HG02798 (cell line): ENCODE measurements around the gene BCAR3.
A peak's percentile ranks its signal among the peaks of the same experiment; 100 is the strongest.
"Not testable (repeated sequence)": the region's sequence is repeated elsewhere in the genome, so short reads cannot be mapped to it uniquely, and the experiment has no call there.

Experiments used
- ATAC-seq: cut with Tn5 transposase; IDR thresholded peaks from one replicate; pipeline ENCODE4 v1.9.1; 2021; ENCODE audit warnings: mild to moderate bottlenecking; ENCODE audit not compliant: unreplicated experiment, poor library complexity

BCAR3 gene

DNA sequence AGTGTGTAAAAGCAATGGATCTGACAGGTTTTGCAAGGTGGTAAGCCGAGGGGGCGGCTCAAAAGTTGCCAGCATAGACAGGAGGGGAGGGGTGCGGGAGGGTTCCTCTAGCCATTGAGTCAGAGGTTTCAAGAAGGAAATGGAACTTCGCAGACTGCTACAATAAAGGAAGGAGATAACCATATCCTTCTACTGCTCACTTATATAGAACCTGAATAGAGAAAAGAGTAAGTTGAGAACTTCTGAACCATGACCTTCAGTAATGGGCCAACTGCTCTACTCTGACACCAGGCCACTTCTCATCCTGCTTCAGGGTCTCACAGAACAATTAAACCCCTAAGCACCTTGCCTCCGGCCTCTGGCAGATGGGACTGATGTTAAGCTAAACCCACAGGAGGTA, 26.3 kb upstream of the BCAR3 start:
- ATAC-seq, result peak; percentile 51

DNA sequence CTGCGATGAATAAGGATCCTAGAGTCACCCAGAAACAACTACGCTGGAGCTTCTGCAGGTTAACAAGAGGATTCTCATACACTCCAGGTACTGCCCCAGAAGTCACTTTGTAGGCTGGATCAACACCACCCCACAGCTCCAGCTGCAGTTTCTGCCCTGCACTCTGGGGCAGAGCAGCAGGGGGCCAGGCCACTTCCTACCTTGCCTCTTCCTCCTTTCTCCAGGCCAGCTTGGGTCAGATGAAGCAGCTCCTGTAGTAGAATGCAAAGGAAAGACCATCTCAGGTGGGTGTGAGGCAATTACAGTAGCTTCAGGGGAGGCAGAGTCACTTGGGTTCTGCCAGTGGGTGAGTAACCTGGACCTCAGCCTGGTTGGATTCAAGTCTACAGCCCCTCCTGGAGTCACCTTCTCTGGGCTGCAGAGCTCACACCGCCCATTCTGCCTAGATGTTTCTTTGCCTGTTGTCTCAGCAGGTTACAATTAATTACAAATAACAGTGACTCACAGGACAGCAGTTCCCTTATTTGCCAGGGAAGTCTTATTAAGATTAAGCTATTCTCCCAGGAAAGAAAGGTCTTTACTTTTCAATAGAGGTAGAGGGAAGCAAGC, 24.4 kb upstream of the BCAR3 start:
- no peak for ATAC-seq

DNA sequence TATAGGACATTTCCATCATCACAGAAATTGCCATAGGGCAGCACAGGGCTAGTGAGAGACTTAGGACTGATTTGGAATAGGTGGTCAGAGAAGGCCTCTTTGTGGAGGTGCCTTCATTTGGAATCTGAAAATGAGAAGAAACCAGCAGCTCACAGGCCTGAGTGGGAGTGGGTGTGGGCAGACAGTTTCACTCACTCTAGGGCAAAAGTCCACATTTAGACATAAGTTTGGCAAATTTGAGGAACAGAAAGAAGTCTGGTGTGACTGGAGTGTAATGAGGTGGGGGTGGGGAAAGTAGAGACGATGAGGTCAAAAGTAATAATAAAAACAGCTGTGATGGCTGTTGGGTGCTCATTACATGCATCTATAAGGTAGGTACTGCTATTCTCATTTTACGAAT, 22.4 kb upstream of the BCAR3 start:
- ATAC-seq, result peak; percentile 67

DNA sequence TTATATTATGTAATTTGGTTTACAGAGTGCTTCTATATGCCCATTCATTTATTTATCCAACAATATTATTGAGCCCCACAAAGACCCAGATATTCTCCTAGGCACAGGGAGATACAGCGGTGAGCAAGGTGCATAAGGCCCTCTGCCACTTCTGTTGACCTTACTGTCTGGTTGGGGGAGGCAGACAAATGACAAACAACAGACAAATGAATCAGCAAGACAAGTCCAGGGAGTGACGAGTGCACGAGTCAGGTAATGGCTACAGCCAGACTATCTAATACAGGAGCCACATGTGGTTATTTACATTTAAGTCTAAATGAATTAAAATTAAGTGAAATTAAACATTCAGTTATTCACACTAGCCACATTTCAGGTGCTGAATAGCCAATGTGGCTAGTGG, 22.0 kb upstream of the BCAR3 start:
- ATAC-seq, result peak; percentile 7

DNA sequence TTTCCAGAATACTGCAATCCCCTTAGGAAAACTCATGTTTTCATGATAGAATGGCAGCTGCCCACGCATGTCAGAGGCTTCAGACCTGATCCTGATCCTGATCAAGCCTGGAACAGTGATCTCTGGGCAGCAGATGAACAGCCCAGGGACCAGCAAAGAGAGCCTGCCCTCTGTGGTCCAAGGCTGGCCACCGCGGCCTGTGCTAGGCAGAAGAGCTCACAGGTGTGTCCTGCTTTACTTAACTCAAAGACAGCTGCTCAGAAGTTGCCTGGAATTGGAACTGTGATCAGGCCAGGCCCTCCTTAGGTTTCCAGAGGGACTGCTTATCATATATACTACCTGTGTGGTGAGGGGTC, 21.2 kb upstream of the BCAR3 start:
- ATAC-seq, result no peak

DNA sequence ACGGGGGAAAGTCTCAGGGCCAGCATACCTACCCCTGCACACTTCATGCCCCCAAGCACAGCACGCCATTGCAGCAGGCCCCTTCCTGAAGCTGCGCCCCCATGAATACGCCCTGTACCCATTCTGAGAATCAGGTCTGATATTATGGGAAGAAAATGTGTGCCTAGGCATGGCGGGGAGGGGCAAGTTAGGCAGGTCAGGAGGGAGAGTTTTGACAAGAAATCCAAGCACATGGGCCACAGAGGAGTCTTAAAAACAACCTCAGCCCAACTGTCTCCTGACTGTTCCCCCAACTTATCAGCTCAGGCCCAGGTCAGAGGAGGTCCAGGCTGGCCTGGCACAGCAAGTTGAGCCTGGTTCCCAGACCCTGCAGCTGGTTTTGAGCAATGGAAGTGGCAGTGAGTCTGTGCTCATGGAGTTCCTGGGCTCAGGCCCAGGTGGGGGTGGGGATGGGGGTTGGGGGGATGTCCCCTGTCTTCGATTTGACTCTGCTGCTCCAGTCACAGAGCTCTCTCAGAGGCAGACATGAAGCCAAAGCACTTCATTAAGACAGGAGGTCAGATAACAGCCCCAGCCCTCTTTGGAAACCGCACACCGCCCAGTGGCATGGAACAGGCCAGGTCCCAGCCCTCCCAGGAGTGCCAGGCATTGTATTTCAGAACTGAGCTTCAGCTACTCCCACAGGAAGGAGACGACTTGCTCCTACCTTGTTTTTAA, 20.6 kb upstream of the BCAR3 start:
- ATAC-seq, result peak; percentile 20

DNA sequence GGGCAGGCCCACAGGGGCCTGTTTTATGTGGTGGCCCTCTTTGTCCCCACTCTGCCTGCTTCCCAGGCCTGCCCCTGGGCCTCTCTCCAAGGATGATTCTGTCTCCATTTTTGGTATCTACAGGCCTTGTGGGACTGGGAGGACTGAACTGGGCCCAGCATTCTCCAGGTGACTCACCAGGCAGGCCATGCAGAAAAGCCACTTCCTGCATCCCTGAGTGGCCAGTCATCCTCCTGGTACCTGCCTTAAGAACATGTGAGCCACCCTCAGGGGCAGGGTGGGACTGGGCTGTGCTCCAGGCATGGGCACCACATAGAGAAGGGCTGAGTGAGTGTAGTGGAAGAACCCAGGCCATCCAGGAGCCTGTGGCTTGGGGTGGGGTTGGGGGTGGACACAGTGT, 20.0 kb upstream of the BCAR3 start:
- peak; percentile 24 for ATAC-seq

DNA sequence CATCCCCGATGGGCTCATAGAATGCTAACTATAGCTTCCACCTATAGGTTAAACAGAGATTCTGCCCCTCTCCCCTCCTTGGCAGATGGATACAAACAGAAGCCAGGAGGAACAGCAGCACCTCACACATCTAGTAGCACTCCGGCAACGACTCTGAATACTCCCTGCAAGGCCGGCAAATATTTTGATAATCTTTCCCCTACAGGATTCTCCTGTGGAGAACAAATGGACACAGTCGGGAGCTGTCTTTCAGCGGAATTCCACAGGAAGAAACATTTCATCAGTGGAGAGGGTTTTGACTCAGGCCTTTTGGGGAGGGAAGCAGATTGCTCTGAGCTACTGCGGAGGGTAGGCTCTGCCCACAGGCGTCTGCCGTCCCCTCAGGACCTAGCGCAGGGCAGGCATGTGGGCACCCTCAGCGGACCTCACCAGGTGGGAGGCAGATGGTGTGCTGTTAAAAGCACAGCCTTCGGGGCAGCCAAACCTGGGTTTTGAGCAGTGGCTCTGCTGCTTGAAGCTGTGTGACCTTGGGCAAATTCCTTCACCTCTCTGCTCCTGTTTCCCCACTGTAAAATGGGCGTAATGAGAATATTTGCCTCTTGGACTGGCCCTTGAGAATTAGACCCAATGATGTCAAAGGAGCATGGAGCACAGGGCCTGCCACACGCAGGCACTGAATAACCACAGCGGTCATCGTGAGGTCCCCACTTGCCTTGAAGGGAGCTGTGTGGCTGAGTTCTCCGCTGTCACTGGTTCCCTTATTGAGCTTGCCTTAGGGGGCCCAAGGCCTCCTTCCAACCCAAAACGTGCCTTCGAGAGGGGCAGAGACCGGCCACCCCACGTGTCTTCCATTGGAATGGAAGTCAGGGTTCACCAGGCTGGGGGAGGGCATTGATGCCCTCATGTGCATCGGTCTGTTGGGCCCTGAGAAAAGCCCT, 19.2 kb upstream of the BCAR3 start:
- no peak for ATAC-seq

DNA sequence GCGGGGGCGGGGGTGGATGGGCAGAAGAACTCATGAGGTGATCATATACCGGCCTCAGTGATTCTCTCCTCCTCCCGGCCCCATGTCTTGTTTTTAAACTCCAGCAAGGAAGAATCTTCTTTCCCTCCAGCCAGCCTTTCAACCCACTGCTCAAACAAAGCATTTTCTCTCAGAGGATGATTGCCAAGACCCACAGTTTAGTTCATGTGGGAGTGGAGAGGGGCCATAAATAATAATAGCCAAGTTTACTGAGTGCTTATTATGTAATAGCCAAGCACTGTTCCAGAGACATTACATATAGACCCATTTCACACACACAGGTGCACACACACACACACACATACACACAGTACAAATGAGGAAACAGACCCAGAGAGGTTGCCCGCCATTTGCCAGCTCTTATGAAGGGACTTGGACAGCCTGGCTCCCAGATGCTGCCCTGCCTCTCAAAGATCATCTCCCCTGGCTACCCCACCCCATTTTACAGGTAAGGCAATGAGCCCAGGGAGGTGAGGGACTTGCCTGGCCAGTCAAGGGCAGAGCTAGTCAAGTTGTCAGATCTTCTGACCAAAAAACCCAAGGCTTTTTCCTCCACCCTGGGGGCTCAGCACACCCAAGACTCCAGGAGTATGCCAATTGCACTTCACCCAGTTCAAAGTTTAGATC, 18.0 kb upstream of the BCAR3 start:
- ATAC-seq, result no peak

DNA sequence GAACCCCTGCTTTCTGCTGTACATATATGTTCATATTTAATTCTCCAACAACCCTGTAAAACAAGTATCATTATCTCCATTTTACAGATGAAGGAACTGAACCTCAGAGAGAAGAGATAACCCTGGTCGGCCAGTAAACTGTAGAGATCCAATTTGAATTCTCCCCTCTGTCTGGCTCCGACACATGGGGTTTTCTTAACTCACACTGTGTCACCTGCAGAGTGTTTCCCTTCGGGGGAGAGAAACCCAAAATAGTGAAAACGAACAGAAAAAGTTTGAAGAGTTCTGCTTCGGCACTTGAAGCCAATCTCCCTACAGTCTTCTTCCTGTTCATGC, 17.4 kb upstream of the BCAR3 start:
- ATAC-seq, result no peak

DNA sequence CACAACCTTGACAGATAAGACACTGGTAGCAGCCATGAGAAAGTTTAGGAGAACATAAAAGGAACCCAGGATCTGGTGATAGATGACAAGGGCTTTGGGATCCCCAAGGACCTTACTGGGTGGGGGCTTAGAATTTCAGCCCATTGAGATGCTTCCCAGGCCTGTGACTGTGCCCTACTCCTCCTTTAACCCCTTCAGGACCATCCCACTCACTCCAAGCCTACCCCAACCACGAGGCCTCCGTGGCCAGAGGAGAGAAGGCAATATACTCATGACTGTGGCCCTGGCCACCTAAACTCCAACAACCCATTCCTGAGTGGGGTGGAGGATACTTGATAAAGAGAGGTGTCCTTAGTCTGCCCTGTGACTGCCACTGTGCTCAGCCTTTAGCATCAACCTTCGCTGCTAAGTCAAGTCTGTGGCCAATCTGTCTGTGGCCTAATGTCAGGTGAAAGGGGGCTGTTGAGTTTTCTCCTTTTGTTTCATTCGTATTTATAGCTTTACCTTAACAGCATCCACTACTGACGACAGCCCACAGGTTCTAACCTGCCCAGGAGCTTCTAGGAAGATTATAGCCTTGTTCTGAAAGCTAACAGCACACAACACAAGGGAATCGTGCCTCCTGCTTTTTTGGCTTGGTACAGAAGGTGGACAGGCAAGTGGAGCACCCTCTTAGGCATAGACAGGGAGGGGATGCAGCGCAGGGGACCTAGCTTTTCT, 16.9 kb upstream of the BCAR3 start:
- ATAC-seq, result no peak

DNA sequence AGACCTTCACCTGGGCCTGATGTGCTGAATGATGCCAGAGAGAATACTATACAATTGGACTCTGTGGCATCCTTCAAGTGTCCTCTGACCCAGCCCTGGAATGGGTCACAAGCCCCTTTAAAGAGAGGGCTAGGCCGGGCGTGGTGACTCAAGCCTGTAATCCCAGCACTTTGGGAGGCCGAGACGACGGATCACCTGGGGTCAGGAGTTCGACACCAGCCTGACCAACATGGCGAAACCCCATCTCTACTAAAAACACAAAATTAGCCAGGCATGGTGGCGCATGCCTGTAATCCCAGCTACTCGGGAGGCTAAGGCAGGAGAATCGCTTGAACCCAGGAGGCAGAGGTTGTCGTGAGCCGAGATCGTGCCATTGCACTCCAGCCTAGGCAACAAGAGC, 15.9 kb upstream of the BCAR3 start:
- not testable (repeated sequence) for ATAC-seq

DNA sequence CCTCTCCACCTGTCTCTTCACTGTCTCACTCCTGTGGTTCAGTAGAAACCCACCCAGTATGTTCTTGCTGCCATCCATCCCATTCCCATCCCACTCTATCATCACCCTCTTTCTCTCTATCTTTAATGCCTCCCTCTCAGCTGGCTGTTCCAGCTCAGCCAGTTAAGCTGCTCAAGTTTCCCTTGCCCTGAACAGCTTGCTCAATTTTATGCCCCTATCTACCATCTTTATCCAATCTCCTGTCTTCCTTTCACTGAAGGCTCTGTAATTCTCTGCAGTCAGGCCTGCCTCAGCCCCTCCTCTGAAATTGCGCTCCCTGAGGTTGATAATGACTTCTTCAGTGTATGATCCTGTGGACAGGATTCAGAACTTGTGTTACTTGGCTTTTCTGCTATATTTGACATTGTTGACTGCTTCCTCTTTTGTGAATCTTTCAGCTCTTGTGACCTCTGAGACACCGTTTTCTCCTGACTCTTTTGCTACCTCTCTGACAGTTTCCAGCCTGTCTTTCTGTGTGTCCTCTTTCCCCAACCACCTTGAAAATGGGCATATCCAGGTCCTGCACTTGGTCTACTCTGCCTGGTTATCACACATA, 13.9 kb upstream of the BCAR3 start:
- ATAC-seq, result no peak

DNA sequence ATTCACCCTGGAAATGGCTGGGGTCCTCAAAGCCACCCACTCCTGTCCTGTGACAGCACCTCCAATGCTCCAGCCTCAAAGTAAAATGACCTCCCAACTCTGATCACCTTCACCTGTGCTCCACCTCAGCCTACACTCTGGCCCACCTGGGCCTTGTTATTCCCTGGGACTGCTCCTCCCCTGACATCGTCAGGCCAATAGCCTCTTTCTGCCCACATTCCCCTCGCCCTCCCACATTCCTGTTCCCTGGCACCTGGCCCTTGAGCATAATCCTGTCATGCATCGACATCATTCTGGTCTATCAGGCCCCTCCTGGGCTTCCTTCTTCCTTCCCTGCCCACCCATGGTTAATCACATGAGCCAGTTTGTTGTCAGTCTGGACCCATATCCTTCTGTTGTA, 13.2 kb upstream of the BCAR3 start:
- ATAC-seq, result no peak

DNA sequence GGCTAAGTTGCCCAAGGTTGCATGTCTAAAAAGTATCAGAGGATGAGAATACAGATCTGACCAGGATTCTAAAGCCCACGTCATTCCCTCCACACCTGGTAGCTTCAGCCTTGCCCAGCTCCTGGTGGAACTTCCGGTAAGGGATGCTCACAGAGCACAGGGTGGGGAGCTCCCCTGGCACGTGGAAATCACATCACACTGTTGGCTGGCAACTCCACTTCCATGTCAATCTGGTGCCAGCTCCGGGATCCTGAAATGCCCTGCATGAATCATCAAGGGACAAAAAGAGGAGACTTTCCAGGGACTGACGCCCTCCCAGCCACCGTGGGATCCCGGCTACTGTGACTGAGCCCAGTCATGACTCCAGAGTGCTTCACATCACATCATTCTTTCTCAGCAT, 12.4 kb upstream of the BCAR3 start:
- no peak for ATAC-seq

DNA sequence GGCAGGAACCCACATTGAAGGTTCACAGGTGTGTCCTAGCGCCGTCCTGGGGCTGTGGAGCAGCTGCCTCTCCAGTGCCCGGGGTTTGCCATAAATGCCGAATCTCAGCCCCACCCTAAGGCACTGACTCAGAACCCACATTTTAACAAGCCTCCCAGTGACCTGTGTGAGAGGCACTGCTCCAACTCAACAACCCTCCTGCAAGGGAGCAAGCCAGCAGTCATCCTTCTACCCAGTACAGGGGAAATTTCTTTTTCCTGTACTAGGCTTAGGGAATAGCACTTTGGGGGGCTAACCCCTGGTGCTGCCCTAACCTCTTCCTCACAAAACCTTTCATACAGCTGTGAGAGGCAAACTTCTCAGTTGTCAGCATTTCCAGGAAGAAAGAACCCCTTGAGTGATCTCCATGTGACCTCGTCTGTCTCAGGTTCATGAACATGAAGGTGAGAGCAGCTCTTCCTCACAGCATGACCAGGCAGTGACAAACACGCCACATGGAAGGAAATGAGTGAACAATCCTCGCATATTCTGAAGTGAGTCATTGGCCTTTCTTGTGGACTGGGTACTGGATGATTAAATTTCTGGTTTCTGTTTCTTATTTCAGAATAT, 11.4 kb upstream of the BCAR3 start:
- peak; percentile 71 for ATAC-seq

DNA sequence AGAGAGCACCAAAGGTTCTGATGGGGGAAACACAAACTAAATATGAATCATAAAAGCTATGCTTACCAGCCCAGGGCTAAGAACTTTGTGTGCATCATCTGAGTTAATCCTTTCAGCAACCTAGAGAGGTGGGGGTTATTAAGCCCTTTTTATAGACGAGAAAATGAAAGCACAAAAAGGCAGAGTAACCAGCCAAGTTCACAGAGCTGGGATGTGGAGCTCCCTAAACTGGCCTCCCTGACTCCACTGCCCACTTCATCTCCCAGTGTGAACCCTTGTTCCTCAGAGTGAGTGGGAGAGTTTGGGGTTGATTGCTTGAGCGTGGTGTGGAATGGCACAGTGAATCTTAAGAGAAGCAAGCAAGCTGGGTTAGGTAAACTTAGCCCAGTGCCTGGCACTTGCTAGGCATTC, 10.8 kb upstream of the BCAR3 start:
- no peak for ATAC-seq

DNA sequence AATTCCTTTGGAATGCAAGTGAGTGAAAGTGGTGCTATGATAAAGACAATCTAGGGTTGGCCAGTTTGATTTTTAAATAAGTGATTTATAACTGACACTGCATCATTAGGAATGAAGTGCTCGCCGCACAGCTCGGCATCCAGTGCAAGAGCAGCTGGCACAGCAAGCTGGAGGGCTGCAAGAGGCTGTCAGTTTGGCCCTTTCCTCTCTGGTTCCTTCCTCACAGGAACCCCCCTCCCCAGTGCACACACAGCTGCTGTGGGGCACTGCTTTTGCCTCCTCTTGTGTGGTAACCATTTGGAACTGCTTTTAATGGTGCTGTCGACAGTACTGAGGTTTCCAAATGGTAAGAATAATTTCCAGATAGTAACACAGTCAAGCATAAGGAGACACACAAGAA, 10.4 kb upstream of the BCAR3 start:
- no peak for ATAC-seq

DNA sequence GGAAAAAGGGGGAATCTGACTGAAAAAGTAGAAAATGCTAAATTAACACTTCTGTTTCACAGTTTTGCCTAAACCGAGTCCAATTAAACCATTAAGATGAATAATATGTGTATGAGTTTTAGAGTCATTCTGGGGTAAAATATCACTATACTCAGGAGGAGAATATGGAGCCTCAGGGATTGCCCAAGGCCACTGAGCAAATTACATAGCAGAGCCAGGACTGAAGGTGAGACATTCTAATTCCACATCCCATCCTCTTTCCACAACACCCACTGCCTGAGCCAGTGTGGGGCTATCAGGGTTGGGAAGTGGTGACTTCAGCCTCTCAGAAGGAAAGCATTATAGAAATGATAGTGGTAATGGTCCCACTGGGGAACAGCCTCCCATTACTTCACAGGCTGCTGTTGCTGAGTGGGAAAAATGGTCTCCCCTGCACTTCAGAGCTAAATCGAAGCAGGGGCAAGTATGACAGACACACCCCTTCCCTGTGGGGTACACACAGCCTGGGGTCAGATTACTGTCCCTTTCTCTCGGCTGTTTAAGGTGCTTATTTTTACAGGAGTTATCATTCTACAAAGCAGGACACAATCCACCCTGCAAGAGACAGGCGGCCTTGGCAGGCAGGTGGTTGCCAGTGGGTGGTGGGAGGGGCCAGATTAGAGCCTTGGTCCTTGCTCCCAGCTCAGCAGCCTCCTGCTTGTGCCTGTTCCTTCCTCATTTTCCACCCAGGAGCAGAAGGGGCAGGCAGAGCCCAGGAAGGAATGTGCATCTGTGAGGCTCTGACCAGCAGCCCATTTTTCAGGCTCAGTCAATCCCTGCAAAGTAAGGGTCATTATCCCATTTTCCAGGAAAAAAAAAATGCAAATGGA, 9.5 kb upstream of the BCAR3 start:
- ATAC-seq, result no peak
